H9 (cell line): Measurements from ENCODE around the gene TMEM59L. TPM values are rescaled to one million over a fixed set of nuclear protein-coding genes. Genes with fewer than 3 reads are reported as not detected.

Experiments
- DNase-seq: peaks from one replicate; pipeline ENCODE4 v3.0.0-alpha.2; 2017
- H2AFZ ChIP-seq: one replicate; pipeline ENCODE4 v1.6.1; 2013; ENCODE audit warnings: mild to moderate bottlenecking, low read length, control low read depth, moderate library complexity
- H2AK5ac ChIP-seq: 2 replicates; pipeline ENCODE4 v1.6.1; 2013; ENCODE audit warnings: low read length, control low read depth, mixed read lengths; ENCODE audit not compliant: insufficient read length
- H2BK120ac ChIP-seq: one replicate; pipeline ENCODE4 v1.6.1; 2013; ENCODE audit warnings: low read depth, mild to moderate bottlenecking, low read length, control low read depth, inconsistent platforms; ENCODE audit not compliant: poor library complexity, severe bottlenecking
- H2BK12ac ChIP-seq: 2 replicates; pipeline ENCODE4 v1.6.1; 2013; ENCODE audit warnings: low read length, control low read depth, mixed read lengths, low read depth; ENCODE audit not compliant: insufficient read length
- H2BK15ac ChIP-seq: 2 replicates; pipeline ENCODE4 v1.6.1; 2013; ENCODE audit warnings: low read depth, low read length, control low read depth
- H2BK20ac ChIP-seq: one replicate; pipeline ENCODE4 v1.6.1; 2013; ENCODE audit warnings: low read depth, mild to moderate bottlenecking, low read length, control low read depth, inconsistent platforms; ENCODE audit not compliant: poor library complexity, severe bottlenecking
- H2BK5ac ChIP-seq: 2 replicates; pipeline ENCODE4 v1.6.1; 2013; ENCODE audit warnings: low read length, control low read depth, mixed read lengths; ENCODE audit not compliant: insufficient read length
- H3K14ac ChIP-seq: 2 replicates; pipeline ENCODE4 v1.6.1; 2013; ENCODE audit warnings: low read length, control low read depth; ENCODE audit not compliant: insufficient read depth
- H3K18ac ChIP-seq: 2 replicates; pipeline ENCODE4 v1.6.1; 2013; ENCODE audit warnings: low read depth, mild to moderate bottlenecking, mixed read lengths, low read length, control low read depth; ENCODE audit not compliant: insufficient read length
- H3K23ac ChIP-seq: 2 replicates; pipeline ENCODE4 v1.6.1; 2013; ENCODE audit warnings: low read length, control low read depth, mixed read lengths, low read depth; ENCODE audit not compliant: insufficient read length
- H3K23me2 ChIP-seq: 2 replicates; pipeline ENCODE4 v1.6.1; 2013; ENCODE audit warnings: low read depth, mild to moderate bottlenecking, mixed read lengths, low read length, control low read depth; ENCODE audit not compliant: insufficient read length, poor library complexity, severe bottlenecking
- H3K27ac ChIP-seq: 2 replicates; pipeline ENCODE4 v1.5.1; 2013; ENCODE audit warnings: low read length, control low read depth, mixed read lengths, low read depth; ENCODE audit not compliant: insufficient read length
- H3K27me3 ChIP-seq: 2 replicates; pipeline ENCODE4 v1.6.1; 2013; ENCODE audit warnings: low read length, control low read depth, inconsistent platforms; ENCODE audit not compliant: insufficient read depth
- H3K4ac ChIP-seq: 2 replicates; pipeline ENCODE4 v1.6.1; 2013; ENCODE audit warnings: low read depth, mild to moderate bottlenecking, control low read depth, inconsistent platforms, low read length, moderate library complexity
- H3K4me1 ChIP-seq: 2 replicates; pipeline ENCODE4 v1.6.1; 2013; ENCODE audit warnings: low read length, control low read depth, inconsistent platforms; ENCODE audit not compliant: insufficient read depth
- H3K4me2 ChIP-seq: 2 replicates; pipeline ENCODE4 v1.6.1; 2013; ENCODE audit warnings: low read length, control low read depth, mixed read lengths; ENCODE audit not compliant: insufficient read length, insufficient read depth
- H3K56ac ChIP-seq: 2 replicates; pipeline ENCODE4 v1.6.1; 2013; ENCODE audit warnings: low read depth, mild to moderate bottlenecking, mixed read lengths, low read length, control low read depth; ENCODE audit not compliant: insufficient read length
- H3K79me1 ChIP-seq: 2 replicates; pipeline ENCODE4 v1.6.1; 2013; ENCODE audit warnings: low read depth, mild to moderate bottlenecking, moderate library complexity, low read length, control low read depth, inconsistent platforms; ENCODE audit not compliant: insufficient read depth, poor library complexity, severe bottlenecking
- H3K79me2 ChIP-seq: 2 replicates; pipeline ENCODE4 v1.6.1; 2013; ENCODE audit warnings: low read length, control low read depth, inconsistent platforms; ENCODE audit not compliant: insufficient read depth
- H3K9ac ChIP-seq: 2 replicates; pipeline ENCODE4 v1.6.1; 2013; ENCODE audit warnings: low read length, control low read depth, mixed read lengths; ENCODE audit not compliant: insufficient read length; ENCODE audit errors: extremely low read depth
- H3K9me3 ChIP-seq: one replicate; pipeline ENCODE4 v1.6.1; 2013; ENCODE audit warnings: low read depth, low read length, inconsistent platforms; ENCODE audit not compliant: control insufficient read depth
- H3T11ph ChIP-seq: one replicate; pipeline ENCODE4 v1.6.1; 2013; ENCODE audit warnings: mild to moderate bottlenecking, low read length, control low read depth, inconsistent platforms
- H4K20me1 ChIP-seq: one replicate; pipeline ENCODE4 v1.6.1; 2013; ENCODE audit not compliant: control insufficient read depth, insufficient read length, insufficient read depth
- H4K5ac ChIP-seq: 2 replicates; pipeline ENCODE4 v1.6.1; 2013; ENCODE audit warnings: low read depth, mild to moderate bottlenecking, mixed read lengths, low read length, control low read depth; ENCODE audit not compliant: insufficient read length
- H4K8ac ChIP-seq: replicated peaks from 2 replicates; pipeline ENCODE4 v1.6.1; 2013; ENCODE audit warnings: low read length, control low read depth, mixed read lengths, low read depth; ENCODE audit not compliant: insufficient read length
- H4K91ac ChIP-seq: 2 replicates; pipeline ENCODE4 v1.6.1; 2013; ENCODE audit warnings: low read depth, mild to moderate bottlenecking, moderate library complexity, mixed read lengths, low read length, control low read depth; ENCODE audit not compliant: insufficient read length
- H3K27ac Mint-ChIP-seq, 3 experiments: 2 replicates in 2 of 3; 3 replicates in 1 of 3; pipeline ENCODE4 v1.8.0; 2020 to 2021; ENCODE audit warnings: mixed read lengths in 3 of 3, mild to moderate bottlenecking in 1 of 3, moderate library complexity in 1 of 3
- H3K27me3 Mint-ChIP-seq: 2 replicates; pipeline ENCODE4 v1.8.0; 2021; ENCODE audit warnings: low read depth, mild to moderate bottlenecking, moderate library complexity, mixed read lengths
- H3K36me3 Mint-ChIP-seq, 3 experiments: 2 replicates in 2 of 3; 3 replicates in 1 of 3; pipeline ENCODE4 v1.8.0; 2020 to 2021; ENCODE audit warnings: low read depth in 3 of 3, mixed read lengths in 3 of 3; ENCODE audit not compliant: insufficient read depth in 1 of 3
- H3K4me1 Mint-ChIP-seq, 2 experiments: 2 replicates each; pipeline ENCODE4 v1.8.0; 2020; ENCODE audit warnings: mixed read lengths in 2 of 2
- H3K4me3 Mint-ChIP-seq, 2 experiments: 2 replicates in 1 of 2; 3 replicates in 1 of 2; pipeline ENCODE4 v1.8.0; 2020 to 2021; ENCODE audit warnings: mild to moderate bottlenecking in 2 of 2, mixed read lengths in 2 of 2, moderate library complexity in 1 of 2
- H3K9me3 Mint-ChIP-seq, 2 experiments: 2 replicates in 1 of 2; 3 replicates in 1 of 2; pipeline ENCODE4 v1.8.0; 2020; ENCODE audit warnings: mild to moderate bottlenecking in 2 of 2, mixed read lengths in 2 of 2, moderate library complexity in 1 of 2
- CTCF ChIP-seq: fragments of 200-600 bp; sonication (generic); conservative IDR thresholded peaks from 3 replicates; pipeline ENCODE4 v1.8.0; 2021; ENCODE audit warnings: antibody characterized with exemption, mild to moderate bottlenecking
- WGBS: extraction: QIAGEN DNeasy Blood & Tissue Kit; methylation state at CpG from one replicate; pipeline ENCODE4 v1.1.7; 2013; ENCODE audit warnings: missing lambda C conversion rate, low lambda C conversion rate, mixed read lengths; ENCODE audit not compliant: insufficient read length; ENCODE audit errors: extremely low coverage; 5-methylcytosine and 5-hydroxymethylcytosine counted together
- total RNA-seq: library from RNA; stranded (reverse); gene quantifications from 2 replicates; pipeline ENCODE4 v1.2.1, GENCODE V29; 2021

Gene TMEM59L
- total RNA-seq, 1 experiment from 2014 or later, result 12.0 TPM

- no peak overlapping the region for H2AFZ ChIP-seq
- no peaks in the 10 kb centered on the region for H3K9me3 ChIP-seq
- no peak overlapping the region for H3K18ac ChIP-seq
- no peak overlapping the region for H3K23ac ChIP-seq
- Mint-ChIP-seq H3K4me3 (no peak overlapping the region), H3K36me3 (peaks cover 0 to 3% (median 0%) of the 10 kb centered on the region in 3 experiments; a peak in 1 of 7 replicates), H3K4me1 (peaks cover 16 to 24% of the 10 kb centered on the region in 2 experiments), H3K27ac (peak overlapping the region in 1 of 3 experiments; percentile 44; a peak in 2 of 7 replicates), H3K27me3 (peaks cover 10% of the 10 kb centered on the region), H3K9me3 (no peaks in the 10 kb centered on the region)
- H3K23me2 ChIP-seq, result peaks cover 9% of the 10 kb centered on the region
- no peaks in the 10 kb centered on the region for H4K20me1 ChIP-seq
- H3K4me1 ChIP-seq, result peaks cover 3% of the 10 kb centered on the region; the same call in 1 of the 2 replicates
- no peaks in the 10 kb centered on the region; the same call in 1 of the 2 replicates for H3K79me2 ChIP-seq
- H3K14ac ChIP-seq, result no peak overlapping the region
- DNase-seq, result no peak
- H2BK12ac ChIP-seq, result no peak overlapping the region
- H3K27ac ChIP-seq, result no peak overlapping the region
- H4K5ac ChIP-seq, result no peak overlapping the region
- H3K79me1 ChIP-seq, result peaks cover 3% of the 10 kb centered on the region
- no peak overlapping the region for H3T11ph ChIP-seq
- TF ChIP-seq CTCF, result no peak
- no peak overlapping the region for H4K8ac ChIP-seq
- no peak overlapping the region for H2BK120ac ChIP-seq
- H3K4me2 ChIP-seq, result no peak overlapping the region
- H3K56ac ChIP-seq, result no peak overlapping the region
- no peak overlapping the region for H3K4ac ChIP-seq
- no peak overlapping the region for H2BK20ac ChIP-seq
- H3K9ac ChIP-seq, result no peak overlapping the region
- H2BK15ac ChIP-seq, result no peak overlapping the region
- H2BK5ac ChIP-seq, result no peak overlapping the region
- H4K91ac ChIP-seq, result no peak overlapping the region
- WGBS, result no CpG with 5 or more reads among the region's 8 CpGs
- H2AK5ac ChIP-seq, result no peak overlapping the region
- H3K27me3 ChIP-seq, result no peaks in the 10 kb centered on the region
Observed at GRCh38 chr19:18639706-18640243, 27.1 kb downstream of the TMEM59L start.
